Esophagus muscularis mucosa (tissue), 4 donors: ENCODE measurements around the gene SLC38A10.

Experiments used
- CTCF ChIP-seq, 3 experiments: fragments of 200-600 bp in 2 of 3; fragments of 450-650 bp in 1 of 3; sonication (generic) in 2 of 3; IDR thresholded peaks; one replicate each; pipeline ENCODE4 v1.5.1; 2017 to 2019; ENCODE audit warnings: antibody characterized with exemption in 3 of 3, mild to moderate bottlenecking in 2 of 3, moderate library complexity in 1 of 3
- EP300 ChIP-seq: sonication (generic); formaldehyde crosslinking; IDR thresholded peaks from one replicate; pipeline ENCODE4 v1.6.1; 2017; ENCODE audit warnings: antibody characterized with exemption
- POLR2A ChIP-seq: fragments of 450-650 bp; IDR thresholded peaks from one replicate; pipeline ENCODE4 v1.6.1; 2017; ENCODE audit warnings: antibody characterized with exemption, moderate library complexity, mild to moderate bottlenecking, low read depth
- POLR2AphosphoS5 ChIP-seq, 2 donors: sonication (generic); formaldehyde crosslinking; IDR thresholded peaks; one replicate each; pipeline ENCODE4 v1.6.1; 2017; ENCODE audit warnings: antibody characterized with exemption in 2 of 2

GRCh38 chr17:81234940-81235821 is 59.9 kb downstream of the SLC38A10 start:
- TF ChIP-seq CTCF (IDR thresholded peaks at IDR 0.05) (no peak), POLR2A (no peak), EP300 (no peak), POLR2AphosphoS5 (IDR thresholded peaks at IDR 0.05) (no peak)
